B cell (primary cell): ENCODE results near the gene CENPP.

Experiments used
- CTCF ChIP-seq: fragments of 200-600 bp; IDR thresholded peaks from one replicate; pipeline ENCODE4 v1.8.0; 2022; ENCODE audit warnings: antibody characterized with exemption, mild to moderate bottlenecking
- EZH2 ChIP-seq: IDR thresholded peaks from 2 replicates; pipeline ENCODE4 v1.6.1; 2012; ENCODE audit warnings: borderline replicate concordance, low read depth, mild to moderate bottlenecking, moderate library complexity, low read length; ENCODE audit not compliant: insufficient read depth, poor library complexity, severe bottlenecking

GRCh38 chr9:92435263-92435662 lies 109.5 kb downstream of the CENPP start:
- TF ChIP-seq EZH2 (no peak), CTCF (no peak)
